ENCODE results near the gene CDC25C. TPM values are rescaled to one million over a fixed set of nuclear protein-coding genes. Genes with fewer than 3 reads are reported as not detected.

The CDC25C gene
- total and polyA plus RNA-seq, 2 experiments from 2014 or later, result 5.0 to 16.2 TPM

GRCh38 chr5:138287246-138287645, 44.4 kb downstream of the CDC25C start:
- Histone ChIP-seq H3K27ac (no peak overlapping the region), H3K36me3 (no peaks in the 10 kb centered on the region), H3K4me3 (no peak overlapping the region), H3K9me3 (ENCODE audit: low read depth) (no peaks in the 10 kb centered on the region), H3K4me1 (ENCODE audit: low read depth) (no peaks in the 10 kb centered on the region), H3K27me3 (no peaks in the 10 kb centered on the region)
- no peak for TF ChIP-seq CTCF (IDR thresholded peaks at IDR 0.05; ENCODE audit: low read depth, low read length)
- no peak for DNase-seq (ENCODE audit: low read depth in 1 of 2, low spot score in 1 of 2)

- Histone ChIP-seq H3K27ac (no peak overlapping the region), H3K4me3 (no peak overlapping the region), H3K27me3 (no peaks in the 10 kb centered on the region), H3K9me3 (ENCODE audit: low read depth) (no peaks in the 10 kb centered on the region), H3K4me1 (ENCODE audit: low read depth) (no peaks in the 10 kb centered on the region), H3K36me3 (no peaks in the 10 kb centered on the region)
- peak; percentile 78 for TF ChIP-seq CTCF (IDR thresholded peaks at IDR 0.05; ENCODE audit: low read depth, low read length)
- peak; percentile 58 to 83 for DNase-seq (ENCODE audit: low read depth in 1 of 2, low spot score in 1 of 2)
Measured at GRCh38 chr5:138282920-138283742, 48.5 kb downstream of the CDC25C start.

GRCh38 chr5:138280915-138281314, 50.7 kb downstream of the CDC25C start:
- Histone ChIP-seq H3K27ac (no peak overlapping the region), H3K4me1 (ENCODE audit: low read depth) (no peaks in the 10 kb centered on the region), H3K4me3 (no peak overlapping the region), H3K36me3 (no peaks in the 10 kb centered on the region), H3K9me3 (ENCODE audit: low read depth) (no peaks in the 10 kb centered on the region), H3K27me3 (no peaks in the 10 kb centered on the region)
- no peak for TF ChIP-seq CTCF (IDR thresholded peaks at IDR 0.05; ENCODE audit: low read depth, low read length)
- no peak for DNase-seq (ENCODE audit: low read depth in 1 of 2, low spot score in 1 of 2)

GRCh38 chr5:138276402-138277054, 55.1 kb downstream of the CDC25C start:
- no peak for TF ChIP-seq CTCF (IDR thresholded peaks at IDR 0.05; ENCODE audit: low read depth, low read length)
- H3K27me3 ChIP-seq, result peaks cover 20% of the 10 kb centered on the region
- no peak overlapping the region for H3K4me3 ChIP-seq
- no peak for DNase-seq (ENCODE audit: low read depth in 1 of 2, low spot score in 1 of 2)
- no peak overlapping the region for H3K27ac ChIP-seq
- no peaks in the 10 kb centered on the region for H3K9me3 ChIP-seq (ENCODE audit: low read depth)
- no peaks in the 10 kb centered on the region for H3K36me3 ChIP-seq
- H3K4me1 ChIP-seq (ENCODE audit: low read depth), result no peaks in the 10 kb centered on the region

- DNase-seq (ENCODE audit: low read depth in 1 of 2, low spot score in 1 of 2), result no peak
- Histone ChIP-seq H3K4me1 (ENCODE audit: low read depth) (no peaks in the 10 kb centered on the region), H3K4me3 (no peak overlapping the region), H3K36me3 (no peaks in the 10 kb centered on the region), H3K27ac (no peak overlapping the region), H3K9me3 (ENCODE audit: low read depth) (no peaks in the 10 kb centered on the region), H3K27me3 (peaks cover 20% of the 10 kb centered on the region)
- TF ChIP-seq CTCF (IDR thresholded peaks at IDR 0.05; ENCODE audit: low read depth, low read length), result no peak
Measured at GRCh38 chr5:138275895-138276294, 55.7 kb downstream of the CDC25C start.
